Upper lobe of left lung (tissue), 6 donors: ENCODE results near the gene DNAAF9. TPM values are rescaled to one million over a fixed set of nuclear protein-coding genes. Genes with fewer than 3 reads are reported as not detected.
A peak's percentile ranks its signal among the peaks of the same experiment; 100 is the strongest.

Source experiments
- ATAC-seq, 2 donors: fragments of 200-7000 bp; cut with Tn5 transposase; one replicate each; pipeline ENCODE4 v1.9.1; 2022; ENCODE audit warnings: mild to moderate bottlenecking in 2 of 2, moderate library complexity in 2 of 2; ENCODE audit not compliant: low FRiP score in 2 of 2
- DNase-seq, 2 donors: peaks; one replicate each; pipeline ENCODE4 v3.0.0-alpha.2; 2019 to 2020
- H3K27ac ChIP-seq, 4 donors: fragments of 200-600 bp; sonication (generic); one replicate each; pipeline ENCODE4 v1.5.1; 2016 to 2019
- H3K27me3 ChIP-seq, 4 donors: fragments of 200-600 bp; sonication (generic); one replicate each; pipeline ENCODE4 v1.5.1; 2017 to 2019
- H3K36me3 ChIP-seq, 4 donors: fragments of 200-600 bp; sonication (generic); one replicate each; pipeline ENCODE4 v1.5.1; 2016 to 2019
- H3K4me1 ChIP-seq, 4 donors: fragments of 200-600 bp; sonication (generic); one replicate each; pipeline ENCODE4 v1.5.1; 2018 to 2019
- H3K4me3 ChIP-seq, 4 donors: fragments of 200-600 bp; sonication (generic); one replicate each; pipeline ENCODE4 v1.5.1; 2017 to 2019; ENCODE audit warnings: mild to moderate bottlenecking in 2 of 4, moderate library complexity in 1 of 4
- H3K9me3 ChIP-seq, 4 donors: fragments of 200-600 bp; sonication (generic); one replicate each; pipeline ENCODE4 v1.5.1; 2018 to 2019
- CTCF ChIP-seq, 6 experiments: fragments of 450-650 bp in 4 of 6; fragments of 200-600 bp in 2 of 6; sonication (generic) in 2 of 6; IDR thresholded peaks; one replicate each; pipeline ENCODE4 v1.5.1; 2016 to 2019; ENCODE audit warnings: antibody characterized with exemption in 6 of 6
- EP300 ChIP-seq, 4 donors: sonication (generic); formaldehyde crosslinking; IDR thresholded peaks; one replicate each; pipeline ENCODE4 v1.5.1; 2017; ENCODE audit warnings: antibody characterized with exemption in 4 of 4, control low read depth in 2 of 4
- POLR2A ChIP-seq, 4 donors: fragments of 450-650 bp; IDR thresholded peaks; one replicate each; pipeline ENCODE4 v1.5.1; 2016 to 2017; ENCODE audit warnings: antibody characterized with exemption in 4 of 4, mild to moderate bottlenecking in 2 of 4
- POLR2AphosphoS5 ChIP-seq, 2 donors: sonication (generic); formaldehyde crosslinking; IDR thresholded peaks; one replicate each; pipeline ENCODE4 v1.5.1; 2017; ENCODE audit warnings: antibody characterized with exemption in 2 of 2
- WGBS, 2 donors: methylation state at CpG; one replicate each; pipeline ENCODE4 v1.1.5; 2017 to 2018; 5-methylcytosine and 5-hydroxymethylcytosine counted together
- total RNA-seq, 6 donors: library from RNA; depleted of rRNA in 4 of 6; stranded (reverse); fragments of >200 nt in 4 of 6; gene quantifications; one replicate each; pipeline versions ENCODE4 v1.1.0 to v1.2.1, GENCODE V29; 2016 to 2021
- donor health status: DM: no; HTN: no; CAD: no; lungs with moderate emphysema.
- donor health status: DM: no; HTN: yes; CAD: no; lungs with severe emphysema.

The DNAAF9 gene
- total RNA-seq, 6 donors from 2014 or later = 17.6 to 45.1 (median 23.7) TPM

GRCh38 chr20:3382836-3383235, 24.6 kb downstream of the DNAAF9 start:
- no peak for TF ChIP-seq POLR2A (IDR thresholded peaks at IDR 0.05)
- no peak for TF ChIP-seq CTCF (IDR thresholded peaks at IDR 0.05)
- no peak for TF ChIP-seq EP300 (IDR thresholded peaks at IDR 0.05)
- TF ChIP-seq POLR2AphosphoS5 (IDR thresholded peaks at IDR 0.05) = no peak

GRCh38 chr20:3380228-3381070, 27.0 kb downstream of the DNAAF9 start:
- Histone ChIP-seq H3K9me3 (no peaks in the 10 kb centered on the region), H3K27me3 (no peaks in the 10 kb centered on the region), H3K4me1 (peaks cover 9 to 17% (median 12%) of the 10 kb centered on the region in 4 donors), H3K4me3 (no peak overlapping the region), H3K27ac (no peak overlapping the region), H3K36me3 (peaks cover 4 to 51% (median 15%) of the 10 kb centered on the region in 4 donors)
- TF ChIP-seq EP300 (IDR thresholded peaks at IDR 0.05) (no peak), CTCF (IDR thresholded peaks at IDR 0.05) (no peak), POLR2AphosphoS5 (IDR thresholded peaks at IDR 0.05) (no peak), POLR2A (IDR thresholded peaks at IDR 0.05) (no peak)
- WGBS, 2 donors = 56 to 67% methylated on average over 2 of the region's 2 CpGs
- DNase-seq (no peak), ATAC-seq (no peak)

More at GRCh38 chr20:3382836-3383235, 24.6 kb downstream of the DNAAF9 start:
- H3K9me3 ChIP-seq = peaks cover 0 to 7% (median 0%) of the 10 kb centered on the region in 4 donors
- peaks cover 8 to 11% (median 8%) of the 10 kb centered on the region in 4 donors for H3K4me1 ChIP-seq
- H3K4me3 ChIP-seq = no peak overlapping the region
- peaks cover 0 to 37% (median 11%) of the 10 kb centered on the region in 4 donors for H3K36me3 ChIP-seq
- ATAC-seq (no peak), DNase-seq (no peak)
- H3K27ac ChIP-seq = no peak overlapping the region
- WGBS, 2 donors = 90 to 92% methylated on average over 3 of the region's 3 CpGs
- H3K27me3 ChIP-seq = no peaks in the 10 kb centered on the region

GRCh38 chr20:3378138-3378537, 29.3 kb downstream of the DNAAF9 start:
- H3K4me1 ChIP-seq = peaks cover 9 to 17% (median 12%) of the 10 kb centered on the region in 4 donors
- peak overlapping the region in 3 of 4 donors; percentile 19 to 53 (median 38) for H3K27ac ChIP-seq
- WGBS, 2 donors = 31 to 36% methylated on average over 2 of the region's 2 CpGs
- peak in 1 of 2 donors; percentile 16 for ATAC-seq
- DNase-seq = no peak
- H3K9me3 ChIP-seq = no peaks in the 10 kb centered on the region
- no peaks in the 10 kb centered on the region for H3K27me3 ChIP-seq
- TF ChIP-seq POLR2AphosphoS5 (IDR thresholded peaks at IDR 0.05) (no peak), CTCF (IDR thresholded peaks at IDR 0.05) (no peak), EP300 (IDR thresholded peaks at IDR 0.05) (no peak), POLR2A (IDR thresholded peaks at IDR 0.05) (no peak)
- H3K36me3 ChIP-seq = peaks cover 15 to 74% (median 32%) of the 10 kb centered on the region in 4 donors
- H3K4me3 ChIP-seq = no peak overlapping the region

GRCh38 chr20:3377644-3378043, 29.8 kb downstream of the DNAAF9 start:
- Histone ChIP-seq H3K4me3 (no peak overlapping the region), H3K4me1 (peaks cover 9 to 17% (median 12%) of the 10 kb centered on the region in 4 donors), H3K36me3 (peaks cover 15 to 79% (median 36%) of the 10 kb centered on the region in 4 donors), H3K9me3 (no peaks in the 10 kb centered on the region), H3K27me3 (no peaks in the 10 kb centered on the region), H3K27ac (peak overlapping the region in 3 of 4 donors; percentile 19 to 53 (median 38))
- ATAC-seq = no peak
- no peak for TF ChIP-seq POLR2AphosphoS5 (IDR thresholded peaks at IDR 0.05)
- WGBS, 2 donors = 76 to 81% methylated on average over 2 of the region's 2 CpGs
- DNase-seq = no peak

GRCh38 chr20:3374296-3374695, 33.2 kb downstream of the DNAAF9 start:
- H3K36me3 ChIP-seq = peaks cover 11 to 74% (median 41%) of the 10 kb centered on the region in 4 donors
- H3K27me3 ChIP-seq = no peaks in the 10 kb centered on the region
- TF ChIP-seq CTCF (IDR thresholded peaks at IDR 0.05) (no peak), POLR2AphosphoS5 (IDR thresholded peaks at IDR 0.05) (no peak), EP300 (IDR thresholded peaks at IDR 0.05) (no peak), POLR2A (IDR thresholded peaks at IDR 0.05) (no peak)
- no peak overlapping the region for H3K4me3 ChIP-seq
- H3K9me3 ChIP-seq = no peaks in the 10 kb centered on the region
- ATAC-seq (no peak), DNase-seq (no peak)
- H3K4me1 ChIP-seq = peaks cover 9 to 17% (median 12%) of the 10 kb centered on the region in 4 donors
- no peak overlapping the region for H3K27ac ChIP-seq
